22Rv1 (cell line): ENCODE data around the gene ECM2.

Source experiments
- ZFX ChIP-seq: fragments of 450-650 bp; IDR thresholded peaks from 2 replicates; pipeline ENCODE4 v1.6.1; 2017; ENCODE audit warnings: antibody characterized with exemption, borderline replicate concordance
- TF ChIP-seq, protein P1 (sequence below): fragments of 450-650 bp; IDR thresholded peaks from 2 replicates; pipeline ENCODE4 v1.5.1; 2017; ENCODE audit warnings: mild to moderate bottlenecking

DNA sequence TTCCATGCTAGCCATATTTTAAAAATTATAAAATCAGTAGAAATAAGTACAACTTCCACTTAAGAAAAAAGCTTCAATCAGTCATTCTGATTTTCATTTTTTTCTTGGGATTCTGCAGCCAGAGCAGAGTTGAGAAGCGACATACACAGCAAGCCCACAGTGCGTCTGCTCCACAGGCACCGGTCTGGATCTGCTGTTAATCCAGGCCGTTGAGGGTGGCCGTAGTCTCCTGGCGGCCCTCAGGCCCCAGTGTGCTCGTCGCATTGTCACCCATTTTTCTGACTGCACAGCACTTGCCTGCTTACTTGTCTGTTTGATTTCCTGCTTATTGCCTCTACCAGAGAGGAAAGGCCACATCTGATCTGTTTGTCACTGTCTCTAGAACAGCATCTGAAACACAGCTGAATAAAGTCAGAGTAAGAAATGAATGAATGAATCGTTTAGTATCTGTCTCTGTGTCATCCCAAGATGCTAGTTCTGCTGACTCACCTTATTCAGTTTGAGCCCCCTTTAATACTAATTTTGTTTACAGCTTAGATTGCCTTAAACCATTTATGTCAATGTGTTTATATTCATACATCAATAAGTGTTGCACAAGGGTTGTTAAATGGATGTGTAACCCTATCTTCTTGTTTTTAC, 41.9 kb downstream of the ECM2 start:
- TF ChIP-seq, protein P1, sequence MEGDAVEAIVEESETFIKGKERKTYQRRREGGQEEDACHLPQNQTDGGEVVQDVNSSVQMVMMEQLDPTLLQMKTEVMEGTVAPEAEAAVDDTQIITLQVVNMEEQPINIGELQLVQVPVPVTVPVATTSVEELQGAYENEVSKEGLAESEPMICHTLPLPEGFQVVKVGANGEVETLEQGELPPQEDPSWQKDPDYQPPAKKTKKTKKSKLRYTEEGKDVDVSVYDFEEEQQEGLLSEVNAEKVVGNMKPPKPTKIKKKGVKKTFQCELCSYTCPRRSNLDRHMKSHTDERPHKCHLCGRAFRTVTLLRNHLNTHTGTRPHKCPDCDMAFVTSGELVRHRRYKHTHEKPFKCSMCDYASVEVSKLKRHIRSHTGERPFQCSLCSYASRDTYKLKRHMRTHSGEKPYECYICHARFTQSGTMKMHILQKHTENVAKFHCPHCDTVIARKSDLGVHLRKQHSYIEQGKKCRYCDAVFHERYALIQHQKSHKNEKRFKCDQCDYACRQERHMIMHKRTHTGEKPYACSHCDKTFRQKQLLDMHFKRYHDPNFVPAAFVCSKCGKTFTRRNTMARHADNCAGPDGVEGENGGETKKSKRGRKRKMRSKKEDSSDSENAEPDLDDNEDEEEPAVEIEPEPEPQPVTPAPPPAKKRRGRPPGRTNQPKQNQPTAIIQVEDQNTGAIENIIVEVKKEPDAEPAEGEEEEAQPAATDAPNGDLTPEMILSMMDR, result no peak
- TF ChIP-seq ZFX, result no peak
